K562 (cell line): Measurements from ENCODE around the gene FBN1. TPM values are rescaled to one million over a fixed set of nuclear protein-coding genes. Genes with fewer than 3 reads are reported as not detected.

Source experiments
- ARID3A ChIP-seq: IDR thresholded peaks from 2 replicates; pipeline ENCODE4 v1.6.1; 2012; ENCODE audit warnings: low read depth, low read length, improper control_type of control experiment, borderline replicate concordance
- E2F5 ChIP-seq: sonication (generic); formaldehyde crosslinking; IDR thresholded peaks from 2 replicates; pipeline ENCODE4 v1.8.0; 2022; ENCODE audit warnings: mild to moderate bottlenecking, missing genetic modification reagents
- HDAC2 ChIP-seq: fragments of 450-650 bp; IDR thresholded peaks from 2 replicates; pipeline ENCODE4 v1.6.1; 2016; ENCODE audit warnings: mild to moderate bottlenecking
- HDAC3 ChIP-seq: fragments of 450-650 bp; IDR thresholded peaks from 2 replicates; pipeline ENCODE4 v1.6.1; 2018; ENCODE audit warnings: borderline replicate concordance, mild to moderate bottlenecking, moderate library complexity; ENCODE audit not compliant: partially characterized antibody
- HNRNPUL1 ChIP-seq: fragments of 200-400 bp; formaldehyde crosslinking; IDR thresholded peaks from 2 replicates; pipeline ENCODE4 v1.6.1; 2017; ENCODE audit warnings: low read length
- MAFF ChIP-seq: IDR thresholded peaks from 2 replicates; pipeline ENCODE4 v1.6.1; 2012; ENCODE audit warnings: low read length, improper control_type of control experiment
- MNT ChIP-seq, 2 experiments: fragments of 450-650 bp; conservative IDR thresholded peaks; 2 replicates each; pipeline ENCODE4 v1.6.1; 2017; ENCODE audit warnings: mild to moderate bottlenecking in 2 of 2, moderate library complexity in 2 of 2
- MTA2 ChIP-seq: fragments of 450-650 bp; IDR thresholded peaks from 2 replicates; pipeline ENCODE4 v1.6.1; 2016; ENCODE audit warnings: low read depth
- STAT5A ChIP-seq: IDR thresholded peaks from 2 replicates; pipeline ENCODE4 v1.6.1; 2012; ENCODE audit warnings: low read length, inconsistent platforms, borderline replicate concordance
- TBL1XR1 ChIP-seq, 2 experiments: IDR thresholded peaks; 2 replicates each; pipeline ENCODE4 v1.6.1; 2012; ENCODE audit warnings: improper control_type of control experiment in 2 of 2, low read length in 2 of 2, mild to moderate bottlenecking in 1 of 2
- TEAD4 ChIP-seq, 2 experiments: sonication (generic) in 1 of 2; formaldehyde crosslinking in 1 of 2; IDR thresholded peaks; 2 replicates each; pipeline versions ENCODE4 v1.6.1 to v1.8.0; 2012 to 2022; ENCODE audit warnings: borderline replicate concordance in 1 of 2, inconsistent platforms in 1 of 2, low read length in 1 of 2, mild to moderate bottlenecking in 1 of 2, missing genetic modification reagents in 1 of 2
- ZBTB33 ChIP-seq: sonication (generic); formaldehyde crosslinking; IDR thresholded peaks from 2 replicates; pipeline ENCODE4 v1.8.1; 2023; ENCODE audit warnings: mild to moderate bottlenecking, missing genetic modification reagents
- ZC3H11A ChIP-seq: IDR thresholded peaks from 2 replicates; pipeline ENCODE4 v1.6.1; 2012; ENCODE audit warnings: low read depth, low read length, improper control_type of control experiment
- ZEB2 ChIP-seq: fragments of 450-650 bp; IDR thresholded peaks from 2 replicates; pipeline ENCODE4 v1.6.1; 2016
- polyA plus RNA-seq, 8 experiments: library from polyadenylated mRNA; depleted of rRNA in 4 of 8; stranded (reverse) in 5 of 8; unstranded in 3 of 8; fragments of >200 nt; fragmentation: Nextera tagmentation in 2 of 8; fragmentation: Illumina TruSeq in 1 of 8; extraction: Ambion mirVana in 2 of 8; extraction: Trizol in 1 of 8; gene quantifications; 2 replicates each; pipeline versions ENCODE4 v1.2.1 to v1.2.3, GENCODE V29; 2011 to 2014; ENCODE audit warnings: inconsistent platforms in 1 of 8, missing spikeins in 1 of 8
- total RNA-seq, 7 experiments: library from RNA; depleted of rRNA in 6 of 7; stranded (reverse); fragments of >200 nt in 6 of 7; fragmentation: Illumina TruSeq in 2 of 7; extraction: Trizol in 2 of 7; gene quantifications; 2 replicates each; pipeline versions ENCODE4 v1.2.1 to v1.2.3, GENCODE V29; 2011 to 2021; ENCODE audit warnings: low replicate concordance in 1 of 7
- TF ChIP-seq, protein P1 (sequence below): fragments of 250-450 bp; sonication (Bioruptor Pico); IDR thresholded peaks from 2 replicates; pipeline ENCODE4 v1.4.0; 2020

The FBN1 gene
- total and polyA plus RNA-seq, 9 of the 15 experiments (the other 6 are each of a cell fraction or from before 2014, with no cell fraction given), result 0.15 to 1.2 (median 0.60) TPM

DNA sequence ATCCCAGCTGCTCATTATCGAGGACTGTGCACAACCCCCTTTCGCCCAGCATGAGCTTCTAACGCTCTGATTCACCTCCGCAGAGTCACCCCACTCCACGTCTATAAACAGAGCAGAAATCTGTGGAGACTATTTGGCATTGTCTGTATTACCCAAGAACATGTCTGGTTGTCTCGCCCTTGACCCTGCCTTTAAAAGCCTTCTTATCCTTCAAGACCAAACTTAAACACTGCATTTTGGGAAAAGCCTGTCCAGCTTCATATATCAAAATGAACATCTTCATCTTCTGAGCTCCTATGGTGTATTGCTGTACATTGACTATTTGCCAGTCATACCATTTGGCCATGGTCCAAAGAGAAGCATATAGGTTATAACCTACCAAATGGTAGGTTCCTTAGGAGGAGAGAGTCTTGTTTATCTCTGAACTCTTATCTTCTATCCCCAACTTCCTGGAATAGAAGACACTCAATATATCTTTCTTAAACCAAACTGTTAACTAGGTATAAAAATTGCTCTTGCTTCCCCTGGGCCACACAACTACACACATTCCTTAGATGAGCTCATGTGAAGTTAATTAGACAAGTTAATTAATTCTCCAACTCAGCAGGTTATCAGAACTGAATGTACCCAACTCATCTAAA, 90.1 kb downstream of the FBN1 start (continued):
- peak; percentile 27; the same call in 1 of the 2 replicates for TF ChIP-seq ARID3A
- peak; percentile 80 for TF ChIP-seq MAFF
- TF ChIP-seq TBL1XR1 (IDR thresholded peaks at IDR 0.05; ENCODE audit: low read length in 2 of 2), result peak in 1 of 2 experiments; percentile 56; a peak in 1 of 4 replicates
- TF ChIP-seq ZEB2, result peak; percentile 72
- TF ChIP-seq MNT (conservative IDR thresholded peaks at IDR 0.05), result 0 out of 4 replicates have a peak, but pooled peaks of 1 of the 2 experiments have one; percentile 32
- no peak for TF ChIP-seq E2F5
- TF ChIP-seq STAT5A, result peak; percentile 48; the same call in 1 of the 2 replicates
- no peak for TF ChIP-seq HNRNPUL1
- no peak for TF ChIP-seq ZC3H11A
- peak; percentile 29; the same call in 1 of the 2 replicates for TF ChIP-seq MTA2
- TF ChIP-seq ZBTB33, result no peak
- TF ChIP-seq, protein P1, sequence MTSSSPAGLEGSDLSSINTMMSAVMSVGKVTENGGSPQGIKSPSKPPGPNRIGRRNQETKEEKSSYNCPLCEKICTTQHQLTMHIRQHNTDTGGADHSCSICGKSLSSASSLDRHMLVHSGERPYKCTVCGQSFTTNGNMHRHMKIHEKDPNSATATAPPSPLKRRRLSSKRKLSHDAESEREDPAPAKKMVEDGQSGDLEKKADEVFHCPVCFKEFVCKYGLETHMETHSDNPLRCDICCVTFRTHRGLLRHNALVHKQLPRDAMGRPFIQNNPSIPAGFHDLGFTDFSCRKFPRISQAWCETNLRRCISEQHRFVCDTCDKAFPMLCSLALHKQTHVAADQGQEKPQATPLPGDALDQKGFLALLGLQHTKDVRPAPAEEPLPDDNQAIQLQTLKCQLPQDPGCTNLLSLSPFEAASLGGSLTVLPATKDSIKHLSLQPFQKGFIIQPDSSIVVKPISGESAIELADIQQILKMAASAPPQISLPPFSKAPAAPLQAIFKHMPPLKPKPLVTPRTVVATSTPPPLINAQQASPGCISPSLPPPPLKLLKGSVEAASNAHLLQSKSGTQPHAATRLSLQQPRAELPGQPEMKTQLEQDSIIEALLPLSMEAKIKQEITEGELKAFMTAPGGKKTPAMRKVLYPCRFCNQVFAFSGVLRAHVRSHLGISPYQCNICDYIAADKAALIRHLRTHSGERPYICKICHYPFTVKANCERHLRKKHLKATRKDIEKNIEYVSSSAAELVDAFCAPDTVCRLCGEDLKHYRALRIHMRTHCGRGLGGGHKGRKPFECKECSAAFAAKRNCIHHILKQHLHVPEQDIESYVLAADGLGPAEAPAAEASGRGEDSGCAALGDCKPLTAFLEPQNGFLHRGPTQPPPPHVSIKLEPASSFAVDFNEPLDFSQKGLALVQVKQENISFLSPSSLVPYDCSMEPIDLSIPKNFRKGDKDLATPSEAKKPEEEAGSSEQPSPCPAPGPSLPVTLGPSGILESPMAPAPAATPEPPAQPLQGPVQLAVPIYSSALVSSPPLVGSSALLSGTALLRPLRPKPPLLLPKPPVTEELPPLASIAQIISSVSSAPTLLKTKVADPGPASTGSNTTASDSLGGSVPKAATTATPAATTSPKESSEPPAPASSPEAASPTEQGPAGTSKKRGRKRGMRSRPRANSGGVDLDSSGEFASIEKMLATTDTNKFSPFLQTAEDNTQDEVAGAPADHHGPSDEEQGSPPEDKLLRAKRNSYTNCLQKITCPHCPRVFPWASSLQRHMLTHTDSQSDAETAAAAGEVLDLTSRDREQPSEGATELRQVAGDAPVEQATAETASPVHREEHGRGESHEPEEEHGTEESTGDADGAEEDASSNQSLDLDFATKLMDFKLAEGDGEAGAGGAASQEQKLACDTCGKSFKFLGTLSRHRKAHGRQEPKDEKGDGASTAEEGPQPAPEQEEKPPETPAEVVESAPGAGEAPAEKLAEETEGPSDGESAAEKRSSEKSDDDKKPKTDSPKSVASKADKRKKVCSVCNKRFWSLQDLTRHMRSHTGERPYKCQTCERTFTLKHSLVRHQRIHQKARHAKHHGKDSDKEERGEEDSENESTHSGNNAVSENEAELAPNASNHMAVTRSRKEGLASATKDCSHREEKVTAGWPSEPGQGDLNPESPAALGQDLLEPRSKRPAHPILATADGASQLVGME, result peak; percentile 56; the same call in 1 of the 2 replicates
- TF ChIP-seq TEAD4 (IDR thresholded peaks at IDR 0.05; ENCODE audit: low read length), result peak; percentile 69
- no peak for TF ChIP-seq TEAD4 (CRISPR knock-in tag; IDR thresholded peaks at IDR 0.05; ENCODE audit: borderline replicate concordance)
- peak; percentile 58 for TF ChIP-seq HDAC3
- TF ChIP-seq HDAC2, result peak; percentile 94
